SK-N-SH (cell line): ENCODE data around the gene ACOT7. TPM values are rescaled to one million over a fixed set of nuclear protein-coding genes. Genes with fewer than 3 reads are reported as not detected.
A peak's percentile ranks its signal among the peaks of the same experiment; 100 is the strongest.

Experiments used
- CTCF ChIA-PET: fragments of 300-600, 350-600 bp; formaldehyde crosslinking; extraction: SDS; loops from one replicate; lab custom pipeline; 2021; lab: Yijun Ruan, JAX
- POLR2A ChIA-PET: fragments of 350-600 bp; sonication (Branson Sonifier 250); formaldehyde crosslinking; extraction: SDS; loops from one replicate; lab custom pipeline; 2020; ENCODE audit warnings: antibody characterized with exemption, inconsistent platforms; lab: Yijun Ruan, JAX
- DNase-seq: peaks from one replicate; pipeline ENCODE4 v3.0.0; 2012
- H2AFZ ChIP-seq: fragments of 200-600 bp; sonication (generic); 2 replicates; pipeline ENCODE4 v1.8.1; 2016; ENCODE audit warnings: antibody characterized with exemption, mild to moderate bottlenecking, low read depth
- H3F3A ChIP-seq: fragments of 200-600 bp; sonication (generic); replicated peaks from 2 replicates; pipeline ENCODE3; 2016; ENCODE audit warnings: antibody characterized with exemption, mild to moderate bottlenecking; ENCODE audit not compliant: insufficient read depth
- H3K27ac ChIP-seq, 2 experiments: fragments of 200-500 bp in 1 of 2; fragments of 200-600 bp in 1 of 2; sonication (Bioruptor generic) in 1 of 2; sonication (generic), shearing (Covaris generic) in 1 of 2; 2 replicates each; pipeline versions ENCODE4 v1.5.1 to v1.6.1; 2014 to 2016; ENCODE audit warnings: low read depth in 2 of 2, inconsistent platforms in 1 of 2, low read length in 1 of 2, mild to moderate bottlenecking in 1 of 2, mixed read lengths in 1 of 2
- H3K27me3 ChIP-seq: fragments of 200-600 bp; sonication (generic), shearing (Covaris generic); 2 replicates; pipeline ENCODE4 v1.6.1; 2016; ENCODE audit warnings: mixed run types; ENCODE audit not compliant: insufficient read depth
- H3K36me3 ChIP-seq, 2 experiments: fragments of 200-500 bp in 1 of 2; fragments of 200-600 bp in 1 of 2; sonication (Bioruptor generic) in 1 of 2; sonication (generic) in 1 of 2; replicated peaks in 1 of 2; 2 replicates each; pipeline versions ENCODE3 to v1.5.1; 2014 to 2016; ENCODE audit warnings: low read length in 1 of 2, mild to moderate bottlenecking in 1 of 2; ENCODE audit not compliant: insufficient read depth in 2 of 2, control insufficient read depth in 1 of 2
- H3K4me1 ChIP-seq, 2 experiments: fragments of 200-500 bp in 1 of 2; fragments of 200-600 bp in 1 of 2; sonication (Bioruptor generic) in 1 of 2; sonication (generic), shearing (Covaris generic) in 1 of 2; 2 replicates each; pipeline versions ENCODE4 v1.5.1 to v1.6.1; 2014 to 2016; ENCODE audit warnings: low read depth in 1 of 2, low read length in 1 of 2, mixed run types in 1 of 2; ENCODE audit not compliant: insufficient read depth in 2 of 2, control insufficient read depth in 1 of 2
- H3K4me2 ChIP-seq: fragments of 200-600 bp; sonication (generic), shearing (Covaris generic); 2 replicates; pipeline ENCODE4 v1.6.1; 2017; ENCODE audit warnings: mixed run types
- H3K4me3 ChIP-seq, 2 experiments: fragments of 200-500 bp in 1 of 2; fragments of 200-600 bp in 1 of 2; sonication (Bioruptor generic) in 1 of 2; sonication (generic), shearing (Covaris generic) in 1 of 2; 2 replicates each; pipeline versions ENCODE4 v1.5.1 to v1.8.1; 2014 to 2016; ENCODE audit warnings: low read depth in 2 of 2, inconsistent platforms in 1 of 2, low read length in 1 of 2, mild to moderate bottlenecking in 1 of 2, mixed read lengths in 1 of 2, moderate library complexity in 1 of 2
- H3K79me2 ChIP-seq: fragments of 200-600 bp; sonication (generic); 2 replicates; pipeline ENCODE4 v1.8.1; 2017; ENCODE audit warnings: mild to moderate bottlenecking; ENCODE audit not compliant: insufficient read depth
- H3K9ac ChIP-seq: fragments of 200-600 bp; sonication (generic); 2 replicates; pipeline ENCODE4 v1.6.1; 2017; ENCODE audit warnings: mixed run types
- H3K9me2 ChIP-seq: fragments of 200-600 bp; sonication (generic); 2 replicates; pipeline ENCODE4 v1.6.1; 2017; ENCODE audit warnings: mixed run types
- H3K9me3 ChIP-seq: fragments of 200-600 bp; sonication (generic); 2 replicates; pipeline ENCODE4 v1.6.1; 2017; ENCODE audit warnings: mixed run types, mild to moderate bottlenecking, moderate library complexity
- H4K20me1 ChIP-seq: fragments of 200-600 bp; sonication (generic); 2 replicates; pipeline ENCODE4 v1.6.1; 2017; ENCODE audit warnings: mild to moderate bottlenecking, mixed run types; ENCODE audit not compliant: insufficient read depth
- CHD2 ChIP-seq: fragments of 150-350 bp; IDR thresholded peaks from 2 replicates; pipeline ENCODE4 v1.6.1; 2018; ENCODE audit warnings: low read length; ENCODE audit not compliant: partially characterized antibody
- ELF1 ChIP-seq: IDR thresholded peaks from 2 replicates; pipeline ENCODE4 v1.4.0; 2012
- EZH2phosphoT487 ChIP-seq: fragments of 200-600 bp; sonication (generic); IDR thresholded peaks from 2 replicates; pipeline ENCODE4 v1.6.1; 2017; ENCODE audit warnings: low read depth, mixed run types, mild to moderate bottlenecking, antibody characterized with exemption, moderate library complexity, borderline replicate concordance
- FOSL2 ChIP-seq: IDR thresholded peaks from 2 replicates; pipeline ENCODE4 v1.4.0; 2012; ENCODE audit warnings: low read depth, mild to moderate bottlenecking, moderate library complexity, borderline replicate concordance
- FOXJ3 ChIP-seq: sonication (generic); formaldehyde crosslinking; IDR thresholded peaks from 2 replicates; pipeline ENCODE4 v1.5.1; 2020; ENCODE audit warnings: mild to moderate bottlenecking, missing genetic modification reagents
- FOXM1 ChIP-seq: IDR thresholded peaks from 2 replicates; pipeline ENCODE4 v1.4.0; 2012; ENCODE audit warnings: low read depth, mild to moderate bottlenecking
- MEF2A ChIP-seq: IDR thresholded peaks from 2 replicates; pipeline ENCODE4 v1.4.0; 2012; ENCODE audit warnings: low read depth, borderline replicate concordance
- RCOR1 ChIP-seq: fragments of 150-350 bp; IDR thresholded peaks from 2 replicates; pipeline ENCODE4 v1.6.1; 2017; ENCODE audit warnings: antibody characterized with exemption, low read length
- SMC3 ChIP-seq: IDR thresholded peaks from 2 replicates; pipeline ENCODE4 v1.6.1; 2012; ENCODE audit warnings: low read depth, low read length, improper control_type of control experiment
- TCF12 ChIP-seq: IDR thresholded peaks from 2 replicates; pipeline ENCODE4 v1.4.0; 2012
- TEAD4 ChIP-seq: IDR thresholded peaks from 2 replicates; pipeline ENCODE4 v1.4.0; 2012; ENCODE audit warnings: mild to moderate bottlenecking, borderline replicate concordance; ENCODE audit not compliant: insufficient read depth
- USF1 ChIP-seq: IDR thresholded peaks from 2 replicates; pipeline ENCODE4 v1.4.0; 2012; ENCODE audit warnings: low read depth, borderline replicate concordance
- USF2 ChIP-seq: fragments of 150-350 bp; IDR thresholded peaks from 2 replicates; pipeline ENCODE4 v1.6.1; 2017; ENCODE audit warnings: antibody characterized with exemption, low read length, low read depth, borderline replicate concordance
- YY1 ChIP-seq: IDR thresholded peaks from 2 replicates; pipeline ENCODE4 v1.4.0; 2012; ENCODE audit warnings: low read depth, mild to moderate bottlenecking
- whole genome bisulfite sequencing: methylation state at CpG from one replicate; pipeline ENCODE4 v1.1.6; 2017; ENCODE audit warnings: low lambda C conversion rate; 5-methylcytosine and 5-hydroxymethylcytosine counted together
- polyA plus RNA-seq, 3 experiments: library from polyadenylated mRNA; depleted of rRNA; stranded (reverse); fragments of >200 nt; gene quantifications; 2 replicates each; pipeline ENCODE4 v1.2.3, GENCODE V29; 2012

Gene ACOT7
- polyA plus RNA-seq, 1 of the 3 experiments (the other 2 are of a cell fraction): 289 TPM

- ChIA-PET CTCF (interaction anchor here (1.7 kb wide), 1 partner anchor 56 kb away, joined by 6 read pairs; no protein-coding TSS in a partner anchor), POLR2A (no interaction called here)
- TF ChIP-seq CHD2 (no peak), ELF1 (no peak), TEAD4 (no peak), USF2 (no peak), FOXM1 (no peak), FOSL2 (no peak), SMC3 (no peak), YY1 (no peak)
- Histone ChIP-seq H3F3A (no peaks in the 10 kb centered on the region), H3K27ac (peak overlapping the region in 1 of 2 experiments; percentile 28; a peak in 1 of 4 replicates), H3K9ac (no peak overlapping the region), H3K79me2 (no peaks in the 10 kb centered on the region), H2AFZ (no peak overlapping the region), H3K4me1 (peaks cover 0 to 26% of the 10 kb centered on the region in 2 experiments; a peak in 1 of 4 replicates), H3K36me3 (peaks cover 0 to 15% of the 10 kb centered on the region in 2 experiments), H3K4me3 (no peak overlapping the region), H3K4me2 (no peak overlapping the region), H3K27me3 (no peaks in the 10 kb centered on the region), H4K20me1 (no peaks in the 10 kb centered on the region), H3K9me3 (no peaks in the 10 kb centered on the region), H3K9me2 (no peaks in the 10 kb centered on the region)
- DNase-seq: no peak
- 76% methylated on average over 6 of the region's 7 CpGs for WGBS
Observed at GRCh38 chr1:6302568-6302967, 91.0 kb downstream of the ACOT7 start.

- WGBS: 94% methylated on average over 8 of the region's 8 CpGs
Observed at GRCh38 chr1:6301526-6301925, 92.0 kb downstream of the ACOT7 start.

More at GRCh38 chr1:6301526-6301925, 92.0 kb downstream of the ACOT7 start:
- Histone ChIP-seq H3K27ac (no peak overlapping the region), H3K9me3 (no peaks in the 10 kb centered on the region), H3F3A (no peaks in the 10 kb centered on the region), H3K79me2 (no peaks in the 10 kb centered on the region), H3K4me2 (no peak overlapping the region), H3K27me3 (no peaks in the 10 kb centered on the region), H2AFZ (no peak overlapping the region), H3K4me1 (peaks cover 0 to 26% of the 10 kb centered on the region in 2 experiments; a peak in 1 of 4 replicates), H3K9me2 (no peaks in the 10 kb centered on the region), H3K9ac (no peak overlapping the region), H3K4me3 (no peak overlapping the region), H4K20me1 (no peaks in the 10 kb centered on the region), H3K36me3 (peaks cover 0 to 11% of the 10 kb centered on the region in 2 experiments)
- CTCF ChIA-PET: interaction anchor here (0.6 to 1.7 kb wide), 4 partner anchors 42 to 282 kb away, joined by 3 to 6 read pairs (median 3); no protein-coding TSS in a partner anchor
- no peak for DNase-seq
- POLR2A ChIA-PET: no interaction called here
- TF ChIP-seq TCF12 (no peak), MEF2A (no peak), USF1 (no peak), RCOR1 (no peak), FOXJ3 (no peak), ELF1 (no peak), EZH2phosphoT487 (no peak)
